HCT116 (cell line): ENCODE results near the gene HMGB3. TPM values are rescaled to one million over a fixed set of nuclear protein-coding genes. Genes with fewer than 3 reads are reported as not detected.

Experiments
- ATAC-seq: fragments of 200-7000 bp; cut with Tn5 transposase; 2 replicates; pipeline ENCODE4 v1.9.1; 2020; ENCODE audit warnings: mild to moderate bottlenecking, moderate library complexity
- BruUV-seq: library from RNA; stranded (reverse); fragments of 400-500 nt; replicated peaks from 2 replicates; lab custom pipeline; 2021; lab: Mats Ljungman, UMichigan
- CTCF ChIA-PET: fragments of 300-600 bp; sonication (Branson Sonifier 250); formaldehyde crosslinking; loops from one replicate; lab custom pipeline; 2021; ENCODE audit warnings: antibody characterized with exemption; lab: Charles Lee
- POLR2A ChIA-PET: fragments of 300-600, 350-600 bp; sonication (Branson Sonifier 250); formaldehyde crosslinking; loops from one replicate; lab custom pipeline; 2021; ENCODE audit warnings: antibody characterized with exemption; lab: Charles Lee
- RAD21 ChIA-PET, 2 experiments: fragments of 300-600 bp; sonication (Branson Sonifier 250); formaldehyde crosslinking; loops; one replicate each; lab custom pipeline; 2023; ENCODE audit warnings: low total read pairs in 2 of 2; ENCODE audit not compliant: uncharacterized antibody in 2 of 2, unreplicated experiment in 2 of 2, low non-redundant PET in 1 of 2; lab: Charles Lee
- DNase-seq: peaks from one replicate; pipeline ENCODE4 v3.0.0-alpha.2; 2010; ENCODE audit warnings: low read depth, low spot score
- H2AFZ ChIP-seq: fragments of 200-600 bp; shearing (Covaris generic), sonication (generic); 2 replicates; pipeline ENCODE4 v1.6.1; 2017; ENCODE audit warnings: low read depth, mixed run types, mixed read lengths, antibody characterized with exemption, low read length; ENCODE audit not compliant: poor library complexity, severe bottlenecking
- H3K27ac ChIP-seq: 2 replicates; pipeline ENCODE4 v1.5.1; 2012; ENCODE audit warnings: low read depth, low read length
- H3K27me3 ChIP-seq: fragments of 200-600 bp; sonication (generic); 2 replicates; pipeline ENCODE4 v1.6.1; 2016; ENCODE audit warnings: mixed run types, low read length, mixed read lengths; ENCODE audit not compliant: insufficient read depth
- H3K36me3 ChIP-seq, 2 experiments: fragments of 200-500 bp in 1 of 2; fragments of 200-600 bp in 1 of 2; sonication (Bioruptor generic) in 1 of 2; sonication (generic) in 1 of 2; 2 replicates each; pipeline versions ENCODE4 v1.5.1 to v1.6.1; 2014 to 2016; ENCODE audit warnings: low read length in 2 of 2, inconsistent platforms in 1 of 2, mixed read lengths in 1 of 2, mixed run types in 1 of 2; ENCODE audit not compliant: insufficient read depth in 2 of 2, control insufficient read depth in 1 of 2
- H3K4me1 ChIP-seq, 2 experiments: fragments of 200-600 bp in 1 of 2; sonication (generic) in 1 of 2; 2 replicates each; pipeline versions ENCODE4 v1.5.1 to v1.6.1; 2012 to 2017; ENCODE audit warnings: low read length in 2 of 2, inconsistent platforms in 1 of 2, mild to moderate bottlenecking in 1 of 2, mixed read lengths in 1 of 2, mixed run types in 1 of 2, moderate library complexity in 1 of 2; ENCODE audit not compliant: insufficient read depth in 2 of 2, control insufficient read depth in 1 of 2
- H3K4me2 ChIP-seq: fragments of 200-600 bp; sonication (generic); 2 replicates; pipeline ENCODE4 v1.6.1; 2017; ENCODE audit warnings: mixed run types, low read length, mixed read lengths
- H3K4me3 ChIP-seq, 2 experiments: fragments of 200-600 bp in 1 of 2; sonication (generic) in 1 of 2; replicated peaks in 1 of 2; 2 replicates each; pipeline ENCODE4 v1.5.1; 2011 to 2016; ENCODE audit warnings: low read length in 2 of 2, control low read depth in 1 of 2, low read depth in 1 of 2, mild to moderate bottlenecking in 1 of 2, mixed read lengths in 1 of 2, mixed run types in 1 of 2
- H3K79me2 ChIP-seq: fragments of 200-600 bp; sonication (generic); 2 replicates; pipeline ENCODE4 v1.6.1; 2017; ENCODE audit warnings: mild to moderate bottlenecking, mixed run types, low read length, moderate library complexity, mixed read lengths; ENCODE audit not compliant: insufficient read depth
- H3K9ac ChIP-seq: fragments of 200-600 bp; sonication (generic); 2 replicates; pipeline ENCODE4 v1.6.1; 2016; ENCODE audit warnings: low read length, mixed read lengths
- H3K9me2 ChIP-seq: fragments of 200-600 bp; sonication (generic), shearing (Covaris generic); 2 replicates; pipeline ENCODE4 v1.6.1; 2017; ENCODE audit warnings: mixed run types, mild to moderate bottlenecking, moderate library complexity; ENCODE audit not compliant: insufficient read depth
- H3K9me3 ChIP-seq, 2 experiments: fragments of 200-500 bp in 1 of 2; fragments of 200-600 bp in 1 of 2; sonication (Bioruptor generic) in 1 of 2; sonication (generic) in 1 of 2; 2 replicates each; pipeline ENCODE4 v1.6.1; 2014 to 2017; ENCODE audit warnings: low read length in 2 of 2, mixed read lengths in 2 of 2, inconsistent platforms in 1 of 2, low read depth in 1 of 2, mild to moderate bottlenecking in 1 of 2, mixed run types in 1 of 2, moderate library complexity in 1 of 2; ENCODE audit not compliant: control insufficient read depth in 1 of 2, insufficient read depth in 1 of 2
- H4K20me1 ChIP-seq: fragments of 200-600 bp; sonication (generic), shearing (Covaris generic); 2 replicates; pipeline ENCODE4 v1.6.1; 2017; ENCODE audit warnings: mixed run types, mild to moderate bottlenecking, moderate library complexity; ENCODE audit not compliant: insufficient read depth
- CBX3 ChIP-seq: IDR thresholded peaks from 2 replicates; pipeline ENCODE4 v1.6.1; 2012; ENCODE audit warnings: low read depth
- CEBPB ChIP-seq: IDR thresholded peaks from 2 replicates; pipeline ENCODE4 v1.6.1; 2012; ENCODE audit warnings: low read depth
- EGR1 ChIP-seq: IDR thresholded peaks from 2 replicates; pipeline ENCODE4 v1.6.1; 2012; ENCODE audit warnings: low read depth
- EZH2phosphoT487 ChIP-seq: fragments of 200-600 bp; IDR thresholded peaks from 2 replicates; pipeline ENCODE4 v1.6.1; 2018; ENCODE audit warnings: antibody characterized with exemption, borderline replicate concordance
- FOSL1 ChIP-seq: IDR thresholded peaks from 2 replicates; pipeline ENCODE4 v1.6.1; 2012; ENCODE audit warnings: low read depth
- POLR2A ChIP-seq: IDR thresholded peaks from 2 replicates; pipeline ENCODE4 v1.7.0; 2011; ENCODE audit warnings: borderline replicate concordance; ENCODE audit not compliant: insufficient read depth, insufficient read length; ENCODE audit errors: extremely low read depth
- POLR2AphosphoS5 ChIP-seq: IDR thresholded peaks from 2 replicates; pipeline ENCODE4 v1.6.1; 2011; ENCODE audit warnings: mild to moderate bottlenecking, low read depth, low read length, moderate library complexity
- RAD21 ChIP-seq: IDR thresholded peaks from 2 replicates; pipeline ENCODE4 v1.6.1; 2012; ENCODE audit warnings: low read depth, mild to moderate bottlenecking
- SIN3A ChIP-seq: IDR thresholded peaks from 2 replicates; pipeline ENCODE4 v1.6.1; 2012; ENCODE audit warnings: low read depth
- SP1 ChIP-seq: IDR thresholded peaks from 2 replicates; pipeline ENCODE4 v1.6.1; 2012; ENCODE audit warnings: low read depth
- SRF ChIP-seq: IDR thresholded peaks from 2 replicates; pipeline ENCODE4 v1.6.1; 2012; ENCODE audit warnings: low read depth
- TCF7L2 ChIP-seq: IDR thresholded peaks from 2 replicates; pipeline ENCODE4 v1.7.0; 2011; ENCODE audit warnings: borderline replicate concordance, inconsistent platforms; ENCODE audit not compliant: insufficient read depth, insufficient read length; ENCODE audit errors: extremely low read depth
- YY1 ChIP-seq: IDR thresholded peaks from 2 replicates; pipeline ENCODE4 v1.6.1; 2011; ENCODE audit warnings: low read length, low read depth, moderate library complexity, mild to moderate bottlenecking; ENCODE audit not compliant: insufficient replicate concordance; ENCODE audit errors: extremely low read depth
- ZFX ChIP-seq: fragments of 450-650 bp; IDR thresholded peaks from 2 replicates; pipeline ENCODE4 v1.6.1; 2017
- ZNF274 ChIP-seq: fragments of 200-500 bp; sonication (Bioruptor generic); IDR thresholded peaks from 2 replicates; pipeline ENCODE4 v1.6.1; 2014; ENCODE audit warnings: mild to moderate bottlenecking, low read depth, low read length, inconsistent platforms
- intact Hi-C: fragments of 100-400 bp; cut with micrococcal nuclease; formaldehyde crosslinking; loops from 2 replicates; pipeline ENCODE4 v1.10.0; 2022
- total RNA-seq: library from RNA; stranded (reverse); gene quantifications from one replicate; pipeline ENCODE4 v1.2.1, GENCODE V29; 2021; ENCODE audit not compliant: unreplicated experiment
- TF ChIP-seq, protein P1 (sequence below): IDR thresholded peaks from 2 replicates; pipeline ENCODE4 v1.6.1; 2012
- TF ChIP-seq, protein P2 (sequence below): IDR thresholded peaks from 2 replicates; pipeline ENCODE4 v1.6.1; 2011; ENCODE audit warnings: mild to moderate bottlenecking, low read length, moderate library complexity; ENCODE audit not compliant: insufficient replicate concordance; ENCODE audit errors: extremely low read depth
- TF ChIP-seq, protein P3 (sequence below): IDR thresholded peaks from 2 replicates; pipeline ENCODE4 v1.6.1; 2012
- TF ChIP-seq, protein P4 (sequence below): IDR thresholded peaks from 2 replicates; pipeline ENCODE4 v1.6.1; 2012; ENCODE audit warnings: low read depth

The HMGB3 gene
- total RNA-seq, 1 experiment from 2014 or later: 116 TPM

DNA sequence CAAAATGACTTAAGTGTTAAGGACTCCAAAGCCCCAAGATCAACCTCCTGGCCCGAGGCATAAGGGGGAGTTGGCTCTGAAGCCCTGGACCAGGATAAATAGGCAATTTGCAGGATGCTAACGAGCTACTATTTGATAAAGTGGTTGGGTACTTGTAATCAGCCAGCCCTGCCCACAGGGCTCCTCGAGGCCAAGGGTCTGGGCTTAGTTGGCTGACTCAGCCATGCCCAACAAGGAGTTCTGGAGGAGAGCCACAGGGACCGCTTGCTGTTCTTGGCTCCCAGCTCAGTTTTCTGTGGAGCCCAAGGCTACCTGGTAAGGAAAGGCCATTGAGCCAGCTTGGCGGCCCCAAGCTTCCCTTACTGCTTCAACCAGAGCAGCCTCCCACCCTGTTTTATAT is 7.8 kb downstream of the HMGB3 start:
- Histone ChIP-seq H3K27me3 (no peaks in the 10 kb centered on the region), H3K4me2 (no peak overlapping the region), H2AFZ (no peak overlapping the region), H3K4me3 (no peak overlapping the region), H3K79me2 (peaks cover under 1% of the 10 kb centered on the region; the same call in 1 of the 2 replicates), H3K9me2 (no peaks in the 10 kb centered on the region), H4K20me1 (no peaks in the 10 kb centered on the region), H3K9ac (no peak overlapping the region), H3K9me3 (no peaks in the 10 kb centered on the region), H3K36me3 (no peaks in the 10 kb centered on the region; a peak in 2 of 4 replicates), H3K27ac (no peak overlapping the region), H3K4me1 (no peaks in the 10 kb centered on the region)
- POLR2A ChIA-PET: no interaction called here
- ATAC-seq (no peak), DNase-seq (no peak)
- no TSS peak for BruUV-seq
- RAD21 ChIA-PET: no interaction called here
- TF ChIP-seq SP1 (no peak), RAD21 (no peak), TCF7L2 (no peak), POLR2AphosphoS5 (no peak), EGR1 (no peak), EZH2phosphoT487 (no peak), CEBPB (no peak), POLR2A (no peak), ZNF274 (no peak), ZFX (no peak), YY1 (no peak), SRF (no peak), FOSL1 (no peak), SIN3A (no peak), CBX3 (no peak)
- TF ChIP-seq, protein P1, sequence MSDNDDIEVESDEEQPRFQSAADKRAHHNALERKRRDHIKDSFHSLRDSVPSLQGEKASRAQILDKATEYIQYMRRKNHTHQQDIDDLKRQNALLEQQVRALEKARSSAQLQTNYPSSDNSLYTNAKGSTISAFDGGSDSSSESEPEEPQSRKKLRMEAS: no peak
- TF ChIP-seq, protein P2, sequence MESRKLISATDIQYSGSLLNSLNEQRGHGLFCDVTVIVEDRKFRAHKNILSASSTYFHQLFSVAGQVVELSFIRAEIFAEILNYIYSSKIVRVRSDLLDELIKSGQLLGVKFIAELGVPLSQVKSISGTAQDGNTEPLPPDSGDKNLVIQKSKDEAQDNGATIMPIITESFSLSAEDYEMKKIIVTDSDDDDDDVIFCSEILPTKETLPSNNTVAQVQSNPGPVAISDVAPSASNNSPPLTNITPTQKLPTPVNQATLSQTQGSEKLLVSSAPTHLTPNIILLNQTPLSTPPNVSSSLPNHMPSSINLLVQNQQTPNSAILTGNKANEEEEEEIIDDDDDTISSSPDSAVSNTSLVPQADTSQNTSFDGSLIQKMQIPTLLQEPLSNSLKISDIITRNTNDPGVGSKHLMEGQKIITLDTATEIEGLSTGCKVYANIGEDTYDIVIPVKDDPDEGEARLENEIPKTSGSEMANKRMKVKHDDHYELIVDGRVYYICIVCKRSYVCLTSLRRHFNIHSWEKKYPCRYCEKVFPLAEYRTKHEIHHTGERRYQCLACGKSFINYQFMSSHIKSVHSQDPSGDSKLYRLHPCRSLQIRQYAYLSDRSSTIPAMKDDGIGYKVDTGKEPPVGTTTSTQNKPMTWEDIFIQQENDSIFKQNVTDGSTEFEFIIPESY: no peak
- TF ChIP-seq, protein P3, sequence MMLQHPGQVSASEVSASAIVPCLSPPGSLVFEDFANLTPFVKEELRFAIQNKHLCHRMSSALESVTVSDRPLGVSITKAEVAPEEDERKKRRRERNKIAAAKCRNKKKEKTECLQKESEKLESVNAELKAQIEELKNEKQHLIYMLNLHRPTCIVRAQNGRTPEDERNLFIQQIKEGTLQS: no peak
- TF ChIP-seq, protein P4, sequence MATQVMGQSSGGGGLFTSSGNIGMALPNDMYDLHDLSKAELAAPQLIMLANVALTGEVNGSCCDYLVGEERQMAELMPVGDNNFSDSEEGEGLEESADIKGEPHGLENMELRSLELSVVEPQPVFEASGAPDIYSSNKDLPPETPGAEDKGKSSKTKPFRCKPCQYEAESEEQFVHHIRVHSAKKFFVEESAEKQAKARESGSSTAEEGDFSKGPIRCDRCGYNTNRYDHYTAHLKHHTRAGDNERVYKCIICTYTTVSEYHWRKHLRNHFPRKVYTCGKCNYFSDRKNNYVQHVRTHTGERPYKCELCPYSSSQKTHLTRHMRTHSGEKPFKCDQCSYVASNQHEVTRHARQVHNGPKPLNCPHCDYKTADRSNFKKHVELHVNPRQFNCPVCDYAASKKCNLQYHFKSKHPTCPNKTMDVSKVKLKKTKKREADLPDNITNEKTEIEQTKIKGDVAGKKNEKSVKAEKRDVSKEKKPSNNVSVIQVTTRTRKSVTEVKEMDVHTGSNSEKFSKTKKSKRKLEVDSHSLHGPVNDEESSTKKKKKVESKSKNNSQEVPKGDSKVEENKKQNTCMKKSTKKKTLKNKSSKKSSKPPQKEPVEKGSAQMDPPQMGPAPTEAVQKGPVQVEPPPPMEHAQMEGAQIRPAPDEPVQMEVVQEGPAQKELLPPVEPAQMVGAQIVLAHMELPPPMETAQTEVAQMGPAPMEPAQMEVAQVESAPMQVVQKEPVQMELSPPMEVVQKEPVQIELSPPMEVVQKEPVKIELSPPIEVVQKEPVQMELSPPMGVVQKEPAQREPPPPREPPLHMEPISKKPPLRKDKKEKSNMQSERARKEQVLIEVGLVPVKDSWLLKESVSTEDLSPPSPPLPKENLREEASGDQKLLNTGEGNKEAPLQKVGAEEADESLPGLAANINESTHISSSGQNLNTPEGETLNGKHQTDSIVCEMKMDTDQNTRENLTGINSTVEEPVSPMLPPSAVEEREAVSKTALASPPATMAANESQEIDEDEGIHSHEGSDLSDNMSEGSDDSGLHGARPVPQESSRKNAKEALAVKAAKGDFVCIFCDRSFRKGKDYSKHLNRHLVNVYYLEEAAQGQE: no peak
- intact Hi-C loops: no loop called here
- CTCF ChIA-PET: no interaction called here
